Large intestine (tissue), 3 donors: Measurements from ENCODE around the gene EDN3. TPM values are rescaled to one million over a fixed set of nuclear protein-coding genes. Genes with fewer than 3 reads are reported as not detected.

Experiments
- DNase-seq, 2 donors: peaks; one replicate each; pipeline versions ENCODE4 v3.0.0 to v3.0.0-alpha.2; 2013
- H3K27ac ChIP-seq: one replicate; pipeline ENCODE4 v1.5.1; 2013; ENCODE audit warnings: low read length
- H3K27me3 ChIP-seq: 2 replicates; pipeline ENCODE4 v1.6.1; 2013; ENCODE audit warnings: low read length; ENCODE audit not compliant: control insufficient read depth, insufficient read depth
- H3K36me3 ChIP-seq: 2 replicates; pipeline ENCODE4 v1.6.1; 2013; ENCODE audit warnings: low read length; ENCODE audit not compliant: control insufficient read depth, insufficient read depth
- H3K4me1 ChIP-seq: one replicate; pipeline ENCODE4 v1.6.1; 2013; ENCODE audit warnings: low read length; ENCODE audit not compliant: control insufficient read depth, insufficient read depth
- H3K4me3 ChIP-seq: one replicate; pipeline ENCODE4 v1.5.1; 2013; ENCODE audit warnings: low read length
- H3K9me3 ChIP-seq: one replicate; pipeline ENCODE4 v1.6.1; 2013; ENCODE audit warnings: mild to moderate bottlenecking, low read depth, low read length, moderate library complexity; ENCODE audit not compliant: control insufficient read depth
- WGBS: methylation state at CpG from one replicate; pipeline ENCODE4 v1.1.5; 2013; ENCODE audit warnings: low lambda C conversion rate; ENCODE audit not compliant: insufficient coverage; 5-methylcytosine and 5-hydroxymethylcytosine counted together
- polyA plus RNA-seq: library from polyadenylated mRNA; unstranded; fragments of 120-200 nt; gene quantifications from one replicate; pipeline ENCODE4 v1.2.1, GENCODE V29; 2013

Gene EDN3
- polyA plus RNA-seq, 1 donor: 17.7 TPM

DNA sequence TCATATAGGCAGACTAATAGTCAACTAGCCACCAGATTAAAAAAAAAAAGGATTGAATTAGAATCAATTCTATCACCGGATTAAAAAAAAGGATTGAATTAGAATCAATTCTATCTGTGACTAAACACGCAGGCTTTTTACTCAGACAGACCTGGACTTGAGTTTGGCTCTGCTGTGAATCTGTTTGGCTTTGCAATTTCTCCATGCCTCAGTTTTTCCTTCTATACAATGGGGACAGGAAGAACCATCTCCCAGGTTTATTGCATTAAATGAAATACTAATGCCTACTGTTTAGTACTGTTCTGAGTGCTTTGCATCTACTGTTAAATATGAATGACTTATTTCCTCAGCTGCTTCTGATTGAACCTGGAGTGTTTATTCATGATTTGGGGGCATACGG, 30.0 kb upstream of the EDN3 start:
- H3K36me3 ChIP-seq: no peaks in the 10 kb centered on the region
- DNase-seq: no peak
- H3K4me3 ChIP-seq: no peak overlapping the region
- peaks cover 8% of the 10 kb centered on the region for H3K27me3 ChIP-seq
- no peaks in the 10 kb centered on the region for H3K9me3 ChIP-seq
- no peak overlapping the region for H3K27ac ChIP-seq
- no peaks in the 10 kb centered on the region for H3K4me1 ChIP-seq
- 100% methylated on average over 2 of the region's 3 CpGs for WGBS

GRCh38 chr20:59273739-59274357, 26.6 kb upstream of the EDN3 start:
- DNase-seq: no peak
- H3K4me1 ChIP-seq: no peaks in the 10 kb centered on the region
- H3K4me3 ChIP-seq: no peak overlapping the region
- no peaks in the 10 kb centered on the region for H3K9me3 ChIP-seq
- no peak overlapping the region for H3K27ac ChIP-seq
- no peaks in the 10 kb centered on the region for H3K36me3 ChIP-seq
- WGBS: no CpG with 5 or more reads among the region's 11 CpGs
- H3K27me3 ChIP-seq: peaks cover 14% of the 10 kb centered on the region

- Histone ChIP-seq H3K27me3 (peaks cover 12% of the 10 kb centered on the region), H3K4me1 (no peaks in the 10 kb centered on the region), H3K9me3 (no peaks in the 10 kb centered on the region), H3K36me3 (no peaks in the 10 kb centered on the region), H3K27ac (no peak overlapping the region), H3K4me3 (no peak overlapping the region)
- no peak for DNase-seq
- WGBS: no CpG with 5 or more reads among the region's 5 CpGs
Observed at GRCh38 chr20:59276938-59277337, 23.5 kb upstream of the EDN3 start.

DNA sequence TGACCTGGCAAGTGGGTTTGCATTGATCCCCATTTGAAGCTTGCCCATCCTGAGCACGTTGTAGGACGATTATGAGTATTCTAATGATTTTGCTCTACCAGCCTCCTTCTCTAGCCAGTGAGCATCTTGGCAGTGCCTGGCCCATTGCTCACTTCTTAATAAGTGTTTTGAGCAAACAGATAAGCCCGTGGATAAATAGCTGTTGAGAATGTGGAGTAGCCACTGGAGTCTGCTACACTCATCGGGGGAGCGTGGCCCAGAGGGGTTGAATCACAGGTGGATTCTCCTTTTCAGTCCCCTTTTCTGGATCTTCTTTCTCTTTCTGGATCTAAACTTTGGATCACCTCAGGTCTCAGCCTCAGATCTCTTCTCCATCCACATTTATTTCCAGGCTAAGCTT, 15.9 kb upstream of the EDN3 start:
- Histone ChIP-seq H3K27me3 (no peaks in the 10 kb centered on the region), H3K36me3 (no peaks in the 10 kb centered on the region), H3K9me3 (no peaks in the 10 kb centered on the region), H3K27ac (no peak overlapping the region), H3K4me1 (no peaks in the 10 kb centered on the region), H3K4me3 (no peak overlapping the region)
- WGBS: no CpG with 5 or more reads among the region's 5 CpGs
- DNase-seq: no peak

- Histone ChIP-seq H3K27ac (no peak overlapping the region), H3K4me3 (no peak overlapping the region), H3K4me1 (peaks cover 3% of the 10 kb centered on the region), H3K9me3 (no peaks in the 10 kb centered on the region), H3K36me3 (no peaks in the 10 kb centered on the region), H3K27me3 (peaks cover 5% of the 10 kb centered on the region)
- DNase-seq: peak in 1 of 2 donors; percentile 49
- WGBS: no CpG with 5 or more reads among the region's 5 CpGs
Observed at GRCh38 chr20:59289994-59290393, 10.4 kb upstream of the EDN3 start.

- peaks cover 5% of the 10 kb centered on the region for H3K27me3 ChIP-seq
- no CpG with 5 or more reads among the region's 19 CpGs for WGBS
- no peaks in the 10 kb centered on the region for H3K36me3 ChIP-seq
- no peak overlapping the region for H3K4me3 ChIP-seq
- peaks cover 3% of the 10 kb centered on the region for H3K4me1 ChIP-seq
- no peaks in the 10 kb centered on the region for H3K9me3 ChIP-seq
- H3K27ac ChIP-seq: no peak overlapping the region
- DNase-seq: peak; percentile 36 to 72
Observed at GRCh38 chr20:59291740-59292383, 8.5 kb upstream of the EDN3 start.

GRCh38 chr20:59295531-59295930, 4.9 kb upstream of the EDN3 start:
- peaks cover 7% of the 10 kb centered on the region for H3K4me1 ChIP-seq
- no CpG with 5 or more reads among the region's 5 CpGs for WGBS
- H3K9me3 ChIP-seq: no peaks in the 10 kb centered on the region
- no peaks in the 10 kb centered on the region for H3K36me3 ChIP-seq
- peaks cover 11% of the 10 kb centered on the region for H3K27me3 ChIP-seq
- no peak overlapping the region for H3K4me3 ChIP-seq
- H3K27ac ChIP-seq: no peak overlapping the region
- DNase-seq: no peak

DNA sequence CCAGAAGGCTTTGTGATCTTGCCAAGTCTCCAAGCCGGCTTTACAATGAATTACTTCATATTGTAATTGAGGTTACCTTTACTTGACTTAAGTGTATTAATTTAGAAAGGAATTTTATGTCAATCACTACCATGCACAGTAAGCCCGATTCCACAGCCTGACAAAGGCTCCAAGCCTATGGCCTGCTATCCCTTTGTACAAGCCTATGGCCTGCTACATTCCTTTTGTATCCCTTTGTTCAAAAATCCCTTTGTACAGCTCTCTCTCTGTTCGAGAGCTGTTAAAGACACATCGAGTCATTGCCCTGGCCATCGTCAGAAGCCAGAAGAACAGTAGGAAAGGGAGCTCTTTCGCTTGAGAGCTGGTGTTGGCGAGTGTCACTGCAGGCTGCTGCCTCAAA, 2.7 kb upstream of the EDN3 start:
- H3K4me1 ChIP-seq: peaks cover 7% of the 10 kb centered on the region
- 80% methylated on average over 1 of the region's 7 CpGs for WGBS
- H3K9me3 ChIP-seq: no peaks in the 10 kb centered on the region
- no peak overlapping the region for H3K27ac ChIP-seq
- H3K36me3 ChIP-seq: no peaks in the 10 kb centered on the region
- H3K27me3 ChIP-seq: peaks cover 29% of the 10 kb centered on the region
- no peak for DNase-seq
- H3K4me3 ChIP-seq: no peak overlapping the region

DNA sequence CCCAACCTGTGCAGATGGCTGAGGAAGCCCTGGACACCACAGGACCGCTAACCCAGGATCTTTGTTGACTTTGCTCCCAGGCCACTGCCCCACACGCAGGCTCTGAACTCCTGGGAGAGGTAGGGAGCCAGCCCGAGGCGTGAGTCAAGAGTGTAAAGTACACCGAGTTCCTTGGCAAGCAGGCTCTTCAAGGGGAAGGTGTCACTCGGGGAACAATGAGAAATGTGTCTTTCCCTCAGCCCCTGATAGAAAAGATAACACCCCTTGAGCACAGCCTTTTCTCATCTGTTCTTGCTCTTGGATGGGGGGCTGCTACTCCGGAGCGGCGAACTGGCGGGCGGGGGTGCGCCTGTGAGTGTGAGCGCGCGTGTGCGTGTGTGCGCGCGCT, 472 bp upstream of the EDN3 start:
- H3K4me3 ChIP-seq: peak overlapping the region; percentile 55
- peak; percentile 85 to 93 for DNase-seq
- peak overlapping the region; percentile 66 for H3K27ac ChIP-seq
- no CpG with 5 or more reads among the region's 19 CpGs for WGBS
- H3K4me1 ChIP-seq: peaks cover 7% of the 10 kb centered on the region
- no peaks in the 10 kb centered on the region for H3K36me3 ChIP-seq
- H3K9me3 ChIP-seq: no peaks in the 10 kb centered on the region
- H3K27me3 ChIP-seq: peaks cover 27% of the 10 kb centered on the region

GRCh38 chr20:59301343-59302007, 1.1 kb downstream of the EDN3 start:
- DNase-seq: no peak
- Histone ChIP-seq H3K4me3 (no peak overlapping the region), H3K27ac (no peak overlapping the region), H3K27me3 (peaks cover 27% of the 10 kb centered on the region), H3K4me1 (peaks cover 7% of the 10 kb centered on the region), H3K36me3 (no peaks in the 10 kb centered on the region), H3K9me3 (no peaks in the 10 kb centered on the region)
- WGBS: no CpG with 5 or more reads among the region's 17 CpGs
